Measurements from ENCODE around the gene ARMH4. TPM values are rescaled to one million over a fixed set of nuclear protein-coding genes. Genes with fewer than 3 reads are reported as not detected.

ARMH4 gene, protein sequence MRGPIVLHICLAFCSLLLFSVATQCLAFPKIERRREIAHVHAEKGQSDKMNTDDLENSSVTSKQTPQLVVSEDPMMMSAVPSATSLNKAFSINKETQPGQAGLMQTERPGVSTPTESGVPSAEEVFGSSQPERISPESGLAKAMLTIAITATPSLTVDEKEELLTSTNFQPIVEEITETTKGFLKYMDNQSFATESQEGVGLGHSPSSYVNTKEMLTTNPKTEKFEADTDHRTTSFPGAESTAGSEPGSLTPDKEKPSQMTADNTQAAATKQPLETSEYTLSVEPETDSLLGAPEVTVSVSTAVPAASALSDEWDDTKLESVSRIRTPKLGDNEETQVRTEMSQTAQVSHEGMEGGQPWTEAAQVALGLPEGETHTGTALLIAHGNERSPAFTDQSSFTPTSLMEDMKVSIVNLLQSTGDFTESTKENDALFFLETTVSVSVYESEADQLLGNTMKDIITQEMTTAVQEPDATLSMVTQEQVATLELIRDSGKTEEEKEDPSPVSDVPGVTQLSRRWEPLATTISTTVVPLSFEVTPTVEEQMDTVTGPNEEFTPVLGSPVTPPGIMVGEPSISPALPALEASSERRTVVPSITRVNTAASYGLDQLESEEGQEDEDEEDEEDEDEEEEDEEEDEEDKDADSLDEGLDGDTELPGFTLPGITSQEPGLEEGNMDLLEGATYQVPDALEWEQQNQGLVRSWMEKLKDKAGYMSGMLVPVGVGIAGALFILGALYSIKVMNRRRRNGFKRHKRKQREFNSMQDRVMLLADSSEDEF
- total RNA-seq (1 to 10 TPM in 1 of 2 donors, under 1 TPM in 1; 0.67 to 3.2 TPM), polyA plus RNA-seq (under 1 TPM; 0.38 to 0.40 TPM)

- Histone ChIP-seq H3K9me3 (ENCODE audit: control insufficient read depth in 4 of 4, low read length in 3 of 4) (no peaks in the 10 kb centered on the region), H3K27me3 (ENCODE audit: control insufficient read depth in 4 of 4, insufficient read depth in 4 of 4, low read length in 3 of 4) (no peaks in the 10 kb centered on the region), H3K4me1 (ENCODE audit: control insufficient read depth in 4 of 4, insufficient read depth in 4 of 4, low read length in 3 of 4) (peaks cover 0 to 17% (median 14%) of the 10 kb centered on the region in 4 donors), H3K4me3 (ENCODE audit: low read depth in 1 of 3, low read length in 3 of 3) (peak within 1 kb of the TSS; percentile 56 to 76 (median 72)), H3K36me3 (ENCODE audit: control insufficient read depth in 4 of 4, insufficient read depth in 3 of 4, low read depth in 1 of 4, low read length in 3 of 4) (no peaks in the 10 kb centered on the region), H3K27ac (ENCODE audit: low read depth in 1 of 2, low read length in 2 of 2) (peak within 1 kb of the TSS in 1 of 2 donors; percentile 33), H3K9ac (ENCODE audit: low read depth in 1 of 2, low read length in 2 of 2) (peak within 1 kb of the TSS in 1 of 2 donors; percentile 56)
- WGBS, result 1% methylated on average over 70 of the region's 70 CpGs
- TF ChIP-seq EGR1 (IDR thresholded peaks at IDR 0.05; ENCODE audit: low read depth in 2 of 2), result peak in 1 of 2 donors; percentile 84
- TF ChIP-seq SP1 (IDR thresholded peaks at IDR 0.05), result no peak
- DNase-seq (ENCODE audit: low spot score), result peak; percentile 78
Measured at GRCh38 chr14:58152014-58152857, at the start of gene ARMH4. TSS of gene ARMH4 (minus strand) at chr14:58152213. CDS start at chr14:58139358, 12,855 bp downstream.

GRCh38 chr14:58200846-58201245 is 48.8 kb upstream of the ARMH4 start:
- DNase-seq (ENCODE audit: low spot score), result no peak
- Histone ChIP-seq H3K4me1 (ENCODE audit: control insufficient read depth in 4 of 4, insufficient read depth in 4 of 4, low read length in 3 of 4) (peaks cover 5 to 21% (median 12%) of the 10 kb centered on the region in 4 donors), H3K9ac (ENCODE audit: low read depth in 1 of 2, low read length in 2 of 2) (peak overlapping the region; percentile 86 to 92), H3K36me3 (ENCODE audit: control insufficient read depth in 4 of 4, insufficient read depth in 3 of 4, low read depth in 1 of 4, low read length in 3 of 4) (peaks cover 0 to 3% (median 0%) of the 10 kb centered on the region in 4 donors), H3K4me3 (ENCODE audit: low read depth in 1 of 3, low read length in 3 of 3) (peak overlapping the region; percentile 78 to 88 (median 86)), H3K9me3 (ENCODE audit: control insufficient read depth in 4 of 4, low read length in 3 of 4) (no peaks in the 10 kb centered on the region), H3K27ac (ENCODE audit: low read depth in 1 of 2, low read length in 2 of 2) (no peak overlapping the region), H3K27me3 (ENCODE audit: control insufficient read depth in 4 of 4, insufficient read depth in 4 of 4, low read length in 3 of 4) (no peaks in the 10 kb centered on the region)
- TF ChIP-seq YY1 (IDR thresholded peaks at IDR 0.05), result no peak
- no peak for TF ChIP-seq EGR1 (IDR thresholded peaks at IDR 0.05; ENCODE audit: low read depth in 2 of 2)
- TF ChIP-seq, protein P1, sequence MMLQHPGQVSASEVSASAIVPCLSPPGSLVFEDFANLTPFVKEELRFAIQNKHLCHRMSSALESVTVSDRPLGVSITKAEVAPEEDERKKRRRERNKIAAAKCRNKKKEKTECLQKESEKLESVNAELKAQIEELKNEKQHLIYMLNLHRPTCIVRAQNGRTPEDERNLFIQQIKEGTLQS (IDR thresholded peaks at IDR 0.05), result no peak
- no peak for TF ChIP-seq CTCF (IDR thresholded peaks at IDR 0.05; ENCODE audit: low read depth, low read length, missing input control)
- 2% methylated on average over 2 of the region's 2 CpGs for WGBS

GRCh38 chr14:58200480-58200841 is 48.4 kb upstream of the ARMH4 start:
- H3K27ac ChIP-seq (ENCODE audit: low read depth in 1 of 2, low read length in 2 of 2), result peak overlapping the region; percentile 20 to 88
- DNase-seq (ENCODE audit: low spot score), result no peak
- H3K36me3 ChIP-seq (ENCODE audit: control insufficient read depth in 4 of 4, insufficient read depth in 3 of 4, low read depth in 1 of 4, low read length in 3 of 4), result no peaks in the 10 kb centered on the region
- H3K4me3 ChIP-seq (ENCODE audit: low read depth in 1 of 3, low read length in 3 of 3), result peak overlapping the region; percentile 78 to 88 (median 86)
- H3K9ac ChIP-seq (ENCODE audit: low read depth in 1 of 2, low read length in 2 of 2), result peak overlapping the region; percentile 86 to 92
- WGBS, result under 1% methylated on average over 11 of the region's 11 CpGs
- H3K4me1 ChIP-seq (ENCODE audit: control insufficient read depth in 4 of 4, insufficient read depth in 4 of 4, low read length in 3 of 4), result peaks cover 5 to 21% (median 12%) of the 10 kb centered on the region in 4 donors
- H3K9me3 ChIP-seq (ENCODE audit: control insufficient read depth in 4 of 4, low read length in 3 of 4), result no peaks in the 10 kb centered on the region
- no peaks in the 10 kb centered on the region for H3K27me3 ChIP-seq (ENCODE audit: control insufficient read depth in 4 of 4, insufficient read depth in 4 of 4, low read length in 3 of 4)
- TF ChIP-seq GABPA (IDR thresholded peaks at IDR 0.05 in 1 of 2, conservative IDR thresholded peaks at IDR 0.05 in 1 of 2), result no peak
- TF ChIP-seq FOXA1 (IDR thresholded peaks at IDR 0.05), result no peak
- TF ChIP-seq FOXA2 (IDR thresholded peaks at IDR 0.05), result no peak
- TF ChIP-seq, protein P1 (IDR thresholded peaks at IDR 0.05), result no peak
- no peak for TF ChIP-seq JUND (IDR thresholded peaks at IDR 0.05)
- TF ChIP-seq EGR1 (IDR thresholded peaks at IDR 0.05; ENCODE audit: low read depth in 2 of 2), result no peak
- no peak for TF ChIP-seq TAF1 (conservative IDR thresholded peaks at IDR 0.05)
- no peak for TF ChIP-seq CTCF (IDR thresholded peaks at IDR 0.05; ENCODE audit: low read depth, low read length, missing input control)
- no peak for TF ChIP-seq REST (IDR thresholded peaks at IDR 0.05)
- no peak for TF ChIP-seq NR2F2 (IDR thresholded peaks at IDR 0.05)
- TF ChIP-seq SP1 (IDR thresholded peaks at IDR 0.05), result no peak
- TF ChIP-seq MAX (IDR thresholded peaks at IDR 0.05), result no peak
- no peak for TF ChIP-seq YY1 (IDR thresholded peaks at IDR 0.05)

Measured in liver (tissue), 9 donors.